SK-N-SH (cell line): ENCODE measurements around the gene CRELD2. TPM values are rescaled to one million over a fixed set of nuclear protein-coding genes. Genes with fewer than 3 reads are reported as not detected.

Experiments used
- CTCF ChIA-PET: fragments of 300-600, 350-600 bp; formaldehyde crosslinking; extraction: SDS; loops from one replicate; lab custom pipeline; 2021; lab: Yijun Ruan, JAX
- POLR2A ChIA-PET: fragments of 350-600 bp; sonication (Branson Sonifier 250); formaldehyde crosslinking; extraction: SDS; loops from one replicate; lab custom pipeline; 2020; ENCODE audit warnings: antibody characterized with exemption, inconsistent platforms; lab: Yijun Ruan, JAX
- DNase-seq: peaks from one replicate; pipeline ENCODE4 v3.0.0; 2012
- H2AFZ ChIP-seq: fragments of 200-600 bp; sonication (generic); 2 replicates; pipeline ENCODE4 v1.8.1; 2016; ENCODE audit warnings: antibody characterized with exemption, mild to moderate bottlenecking, low read depth
- H3F3A ChIP-seq: fragments of 200-600 bp; sonication (generic); replicated peaks from 2 replicates; pipeline ENCODE3; 2016; ENCODE audit warnings: antibody characterized with exemption, mild to moderate bottlenecking; ENCODE audit not compliant: insufficient read depth
- H3K27ac ChIP-seq, 2 experiments: fragments of 200-500 bp in 1 of 2; fragments of 200-600 bp in 1 of 2; sonication (Bioruptor generic) in 1 of 2; sonication (generic), shearing (Covaris generic) in 1 of 2; 2 replicates each; pipeline versions ENCODE4 v1.5.1 to v1.6.1; 2014 to 2016; ENCODE audit warnings: low read depth in 2 of 2, inconsistent platforms in 1 of 2, low read length in 1 of 2, mild to moderate bottlenecking in 1 of 2, mixed read lengths in 1 of 2
- H3K27me3 ChIP-seq: fragments of 200-600 bp; sonication (generic), shearing (Covaris generic); 2 replicates; pipeline ENCODE4 v1.6.1; 2016; ENCODE audit warnings: mixed run types; ENCODE audit not compliant: insufficient read depth
- H3K36me3 ChIP-seq, 2 experiments: fragments of 200-500 bp in 1 of 2; fragments of 200-600 bp in 1 of 2; sonication (Bioruptor generic) in 1 of 2; sonication (generic) in 1 of 2; replicated peaks in 1 of 2; 2 replicates each; pipeline versions ENCODE3 to v1.5.1; 2014 to 2016; ENCODE audit warnings: low read length in 1 of 2, mild to moderate bottlenecking in 1 of 2; ENCODE audit not compliant: insufficient read depth in 2 of 2, control insufficient read depth in 1 of 2
- H3K4me1 ChIP-seq, 2 experiments: fragments of 200-500 bp in 1 of 2; fragments of 200-600 bp in 1 of 2; sonication (Bioruptor generic) in 1 of 2; sonication (generic), shearing (Covaris generic) in 1 of 2; 2 replicates each; pipeline versions ENCODE4 v1.5.1 to v1.6.1; 2014 to 2016; ENCODE audit warnings: low read depth in 1 of 2, low read length in 1 of 2, mixed run types in 1 of 2; ENCODE audit not compliant: insufficient read depth in 2 of 2, control insufficient read depth in 1 of 2
- H3K4me2 ChIP-seq: fragments of 200-600 bp; sonication (generic), shearing (Covaris generic); 2 replicates; pipeline ENCODE4 v1.6.1; 2017; ENCODE audit warnings: mixed run types
- H3K4me3 ChIP-seq, 2 experiments: fragments of 200-500 bp in 1 of 2; fragments of 200-600 bp in 1 of 2; sonication (Bioruptor generic) in 1 of 2; sonication (generic), shearing (Covaris generic) in 1 of 2; 2 replicates each; pipeline versions ENCODE4 v1.5.1 to v1.8.1; 2014 to 2016; ENCODE audit warnings: low read depth in 2 of 2, inconsistent platforms in 1 of 2, low read length in 1 of 2, mild to moderate bottlenecking in 1 of 2, mixed read lengths in 1 of 2, moderate library complexity in 1 of 2
- H3K79me2 ChIP-seq: fragments of 200-600 bp; sonication (generic); 2 replicates; pipeline ENCODE4 v1.8.1; 2017; ENCODE audit warnings: mild to moderate bottlenecking; ENCODE audit not compliant: insufficient read depth
- H3K9ac ChIP-seq: fragments of 200-600 bp; sonication (generic); 2 replicates; pipeline ENCODE4 v1.6.1; 2017; ENCODE audit warnings: mixed run types
- H3K9me2 ChIP-seq: fragments of 200-600 bp; sonication (generic); 2 replicates; pipeline ENCODE4 v1.6.1; 2017; ENCODE audit warnings: mixed run types
- H3K9me3 ChIP-seq: fragments of 200-600 bp; sonication (generic); 2 replicates; pipeline ENCODE4 v1.6.1; 2017; ENCODE audit warnings: mixed run types, mild to moderate bottlenecking, moderate library complexity
- H4K20me1 ChIP-seq: fragments of 200-600 bp; sonication (generic); 2 replicates; pipeline ENCODE4 v1.6.1; 2017; ENCODE audit warnings: mild to moderate bottlenecking, mixed run types; ENCODE audit not compliant: insufficient read depth
- CHD2 ChIP-seq: fragments of 150-350 bp; IDR thresholded peaks from 2 replicates; pipeline ENCODE4 v1.6.1; 2018; ENCODE audit warnings: low read length; ENCODE audit not compliant: partially characterized antibody
- CTCF ChIP-seq: fragments of 200-600 bp; sonication (generic); IDR thresholded peaks from 2 replicates; pipeline ENCODE4 v1.6.1; 2017; ENCODE audit warnings: antibody characterized with exemption, mild to moderate bottlenecking, moderate library complexity
- EP300 ChIP-seq, 2 experiments: IDR thresholded peaks; 2 replicates each; pipeline versions ENCODE4 v1.4.0 to v1.6.1; 2012; ENCODE audit warnings: borderline replicate concordance in 1 of 2, low read depth in 1 of 2, low read length in 1 of 2
- FOXJ3 ChIP-seq: sonication (generic); formaldehyde crosslinking; IDR thresholded peaks from 2 replicates; pipeline ENCODE4 v1.5.1; 2020; ENCODE audit warnings: mild to moderate bottlenecking, missing genetic modification reagents
- JUND ChIP-seq: IDR thresholded peaks from 2 replicates; pipeline ENCODE4 v1.4.0; 2012
- NFIC ChIP-seq: IDR thresholded peaks from 2 replicates; pipeline ENCODE4 v1.4.0; 2012; ENCODE audit warnings: borderline replicate concordance
- NRF1 ChIP-seq: IDR thresholded peaks from 2 replicates; pipeline ENCODE4 v1.6.1; 2012; ENCODE audit warnings: low read depth, mild to moderate bottlenecking, low read length
- RAD21 ChIP-seq: IDR thresholded peaks from 2 replicates; pipeline ENCODE4 v1.6.1; 2012; ENCODE audit warnings: mild to moderate bottlenecking, low read length
- REST ChIP-seq: IDR thresholded peaks from 2 replicates; pipeline ENCODE4 v1.6.1; 2012; ENCODE audit warnings: mild to moderate bottlenecking, low read depth, low read length, moderate library complexity
- RFX5 ChIP-seq: IDR thresholded peaks from 2 replicates; pipeline ENCODE4 v1.6.1; 2012; ENCODE audit warnings: mild to moderate bottlenecking, improper control_type of control experiment, low read length
- RXRA ChIP-seq: IDR thresholded peaks from 2 replicates; pipeline ENCODE4 v1.4.0; 2012; ENCODE audit warnings: low read depth, mild to moderate bottlenecking, borderline replicate concordance
- TEAD4 ChIP-seq: IDR thresholded peaks from 2 replicates; pipeline ENCODE4 v1.4.0; 2012; ENCODE audit warnings: mild to moderate bottlenecking, borderline replicate concordance; ENCODE audit not compliant: insufficient read depth
- USF1 ChIP-seq: IDR thresholded peaks from 2 replicates; pipeline ENCODE4 v1.4.0; 2012; ENCODE audit warnings: low read depth, borderline replicate concordance
- WGBS: methylation state at CpG from one replicate; pipeline ENCODE4 v1.1.6; 2017; ENCODE audit warnings: low lambda C conversion rate; 5-methylcytosine and 5-hydroxymethylcytosine counted together
- polyA plus RNA-seq, 3 experiments: library from polyadenylated mRNA; depleted of rRNA; stranded (reverse); fragments of >200 nt; gene quantifications; 2 replicates each; pipeline ENCODE4 v1.2.3, GENCODE V29; 2012

Gene CRELD2
- polyA plus RNA-seq, 1 of the 3 experiments (the other 2 are of a cell fraction), result 113 TPM

GRCh38 chr22:49935561-49935960, 17.1 kb downstream of the CRELD2 start:
- Histone ChIP-seq H3K79me2 (no peaks in the 10 kb centered on the region), H3K4me2 (no peak overlapping the region), H4K20me1 (no peaks in the 10 kb centered on the region), H3K4me1 (peaks cover 6 to 26% of the 10 kb centered on the region in 2 experiments; a peak in 2 of 4 replicates), H3K27ac (no peak overlapping the region), H3K9me2 (no peaks in the 10 kb centered on the region), H3K27me3 (no peaks in the 10 kb centered on the region), H3K36me3 (no peaks in the 10 kb centered on the region), H2AFZ (no peak overlapping the region), H3K4me3 (no peak overlapping the region; a peak in 1 of 4 replicates)
- WGBS, result 11% methylated on average over 16 of the region's 16 CpGs
- ChIA-PET CTCF (interaction anchor here (1.7 kb wide), 1 partner anchor 95 kb away, joined by 8 read pairs; no protein-coding TSS in a partner anchor), POLR2A (interaction anchor here (1.0 kb wide), 1 partner anchor 24 kb away, joined by 3 read pairs; no protein-coding TSS in a partner anchor)
- TF ChIP-seq CTCF, result no peak
- TF ChIP-seq RFX5, result no peak
- TF ChIP-seq RAD21, result no peak
- no peak for TF ChIP-seq FOXJ3
- no peak for TF ChIP-seq TEAD4
- TF ChIP-seq NFIC, result no peak
- no peak for TF ChIP-seq EP300 (IDR thresholded peaks at IDR 0.05; ENCODE audit: borderline replicate concordance in 1 of 2, low read depth in 1 of 2, low read length in 1 of 2)
- TF ChIP-seq JUND, result no peak
- no peak for TF ChIP-seq CHD2
- TF ChIP-seq, all 33 proteins: peak for 0
- peak; percentile 80 for DNase-seq
- Histone ChIP-seq H3K9me3 (no peaks in the 10 kb centered on the region), H3K9ac (no peak overlapping the region), H3F3A (no peaks in the 10 kb centered on the region)

- H3K27ac ChIP-seq, result peak overlapping the region in 1 of 2 experiments; percentile 43; a peak in 1 of 4 replicates
- H3K9ac ChIP-seq, result no peak overlapping the region
- POLR2A ChIA-PET, result interaction anchor here (1.0 kb wide), 1 partner anchor 23 kb away, joined by 3 read pairs; no protein-coding TSS in a partner anchor
These were observed 17.9 kb downstream of the CRELD2 start for GRCh38 chr22:49936018-49936972.

More at GRCh38 chr22:49936018-49936972, 17.9 kb downstream of the CRELD2 start:
- Histone ChIP-seq H3F3A (no peaks in the 10 kb centered on the region), H3K4me2 (peak overlapping the region; percentile 75), H3K4me1 (peaks cover 6 to 23% of the 10 kb centered on the region in 2 experiments; a peak in 2 of 4 replicates), H3K9me2 (no peaks in the 10 kb centered on the region), H3K79me2 (no peaks in the 10 kb centered on the region), H3K4me3 (peak overlapping the region in 1 of 2 experiments; percentile 40; a peak in 2 of 4 replicates), H3K27me3 (no peaks in the 10 kb centered on the region), H4K20me1 (no peaks in the 10 kb centered on the region), H3K9me3 (no peaks in the 10 kb centered on the region), H3K36me3 (no peaks in the 10 kb centered on the region), H2AFZ (no peak overlapping the region)
- TF ChIP-seq USF1 (no peak), RAD21 (no peak), REST (no peak), RXRA (no peak), NRF1 (peak; percentile 16; the same call in 1 of the 2 replicates)
- peak; percentile 84 for DNase-seq
- CTCF ChIA-PET, result interaction anchor here (1.7 kb wide), 1 partner anchor 94 kb away, joined by 8 read pairs; no protein-coding TSS in a partner anchor
- 22% methylated on average over 30 of the region's 52 CpGs for WGBS
